HG03460 (cell line): ENCODE data around the gene EEF1AKMT3.
A peak's percentile ranks its signal among the peaks of the same experiment; 100 is the strongest.
"Not testable (repeated sequence)": the region's sequence is repeated elsewhere in the genome, so short reads cannot be mapped to it uniquely, and the experiment has no call there.

ENCODE experiments used
- ATAC-seq: cut with Tn5 transposase; IDR thresholded peaks from one replicate; pipeline ENCODE4 v1.9.1; 2021; ENCODE audit not compliant: unreplicated experiment

EEF1AKMT3 gene

GRCh38 chr12:57764662-57765002, 7.8 kb upstream of the EEF1AKMT3 start:
- ATAC-seq: no peak

- no peak for ATAC-seq
Observed at GRCh38 chr12:57765003-57765697, 7.3 kb upstream of the EEF1AKMT3 start.

GRCh38 chr12:57765698-57766463, 6.5 kb upstream of the EEF1AKMT3 start:
- ATAC-seq: no peak

GRCh38 chr12:57766464-57767304, 5.7 kb upstream of the EEF1AKMT3 start, which contains the start of gene CYP27B1:
Gene CYP27B1 (minus strand): TSS chr12:57767078. CDS start chr12:57767041, 37 bp downstream.
- ATAC-seq: no peak

- ATAC-seq: no peak
Observed at GRCh38 chr12:57767305-57767698, 5.1 kb upstream of the EEF1AKMT3 start.

GRCh38 chr12:57767876-57768275, 4.5 kb upstream of the EEF1AKMT3 start:
- no peak for ATAC-seq

- ATAC-seq: no peak
Observed at GRCh38 chr12:57769594-57769993, 2.8 kb upstream of the EEF1AKMT3 start.

GRCh38 chr12:57770734-57771133, 1.7 kb upstream of the EEF1AKMT3 start:
- ATAC-seq: no peak

GRCh38 chr12:57771236-57771872, 1.1 kb upstream of the EEF1AKMT3 start:
- peak; percentile 75 for ATAC-seq

- peak; percentile 77 for ATAC-seq
Observed at GRCh38 chr12:57771873-57772428, 463 bp upstream of the EEF1AKMT3 start, which contains the start of gene METTL1. Gene METTL1 (minus strand): TSS chr12:57772105. CDS start chr12:57772083, 22 bp downstream.

- ATAC-seq: not testable (repeated sequence)
Observed at GRCh38 chr12:57774634-57775033, 2.2 kb downstream of the EEF1AKMT3 start.

GRCh38 chr12:57775044-57775443, 2.6 kb downstream of the EEF1AKMT3 start:
- no peak for ATAC-seq

GRCh38 chr12:57775563-57776246, 3.3 kb downstream of the EEF1AKMT3 start:
- ATAC-seq: no peak

GRCh38 chr12:57776247-57776587, 3.8 kb downstream of the EEF1AKMT3 start:
- no peak for ATAC-seq

GRCh38 chr12:57777367-57777766, 5.0 kb downstream of the EEF1AKMT3 start:
- no peak for ATAC-seq

- no peak for ATAC-seq
Observed at GRCh38 chr12:57777911-57778310, 5.5 kb downstream of the EEF1AKMT3 start.

- ATAC-seq: no peak
Observed at GRCh38 chr12:57779736-57780135, 7.3 kb downstream of the EEF1AKMT3 start.

- no peak for ATAC-seq
Observed at GRCh38 chr12:57780284-57780897, 8.0 kb downstream of the EEF1AKMT3 start.

GRCh38 chr12:57781244-57781643, 8.8 kb downstream of the EEF1AKMT3 start:
- no peak for ATAC-seq

- no peak for ATAC-seq
Observed at GRCh38 chr12:57781801-57782200, 9.4 kb downstream of the EEF1AKMT3 start.
